GM18870 (cell line): Measurements from ENCODE around the gene MTHFD2.
"Not testable (repeated sequence)": the region's sequence is repeated elsewhere in the genome, so short reads cannot be mapped to it uniquely, and the experiment has no call there.

Source experiments
- ATAC-seq: cut with Tn5 transposase; IDR thresholded peaks from one replicate; pipeline ENCODE4 v1.9.1; 2021; ENCODE audit warnings: moderate library complexity; ENCODE audit not compliant: unreplicated experiment

Gene MTHFD2

DNA sequence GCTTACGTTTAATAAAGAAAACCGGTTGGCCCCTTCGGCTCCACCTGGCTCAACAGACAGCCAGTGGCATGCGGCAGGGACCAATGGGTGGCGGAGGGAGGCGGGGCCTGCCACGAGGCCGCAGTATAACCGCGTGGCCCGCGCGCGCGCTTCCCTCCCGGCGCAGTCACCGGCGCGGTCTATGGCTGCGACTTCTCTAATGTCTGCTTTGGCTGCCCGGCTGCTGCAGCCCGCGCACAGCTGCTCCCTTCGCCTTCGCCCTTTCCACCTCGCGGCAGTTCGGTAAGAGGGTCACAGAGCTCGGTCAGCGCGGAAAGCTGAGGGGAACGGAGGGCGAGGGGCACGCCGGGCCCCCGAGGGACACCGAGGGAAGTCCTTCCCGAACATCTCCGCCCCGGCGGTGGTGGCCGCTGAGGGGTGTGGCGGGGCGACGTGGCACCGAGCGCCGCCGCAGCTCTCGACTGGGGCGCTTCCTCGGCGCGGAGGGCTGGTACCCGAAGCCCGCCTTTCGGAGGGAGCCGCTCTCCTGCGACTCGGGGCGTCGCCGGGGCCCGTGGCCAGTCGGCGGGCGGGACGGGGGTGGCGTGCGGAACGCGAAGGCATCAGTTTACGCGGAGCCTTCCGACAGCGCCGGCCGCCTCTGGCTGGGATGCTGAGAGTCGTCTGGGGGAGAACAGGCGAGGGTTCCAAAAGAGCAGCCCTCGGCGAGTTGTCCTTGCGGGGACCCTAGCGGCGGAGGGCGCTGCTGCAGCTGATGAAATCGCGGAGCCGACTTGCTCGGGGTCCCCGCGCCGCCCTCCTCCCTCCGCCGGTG, at the start of gene MTHFD2:
Gene MTHFD2 (plus strand): TSS at position 155 of the 814 bp plus-strand sequence. CDS start 27 bp downstream, at position 182.
- peak; percentile 90 for ATAC-seq

DNA sequence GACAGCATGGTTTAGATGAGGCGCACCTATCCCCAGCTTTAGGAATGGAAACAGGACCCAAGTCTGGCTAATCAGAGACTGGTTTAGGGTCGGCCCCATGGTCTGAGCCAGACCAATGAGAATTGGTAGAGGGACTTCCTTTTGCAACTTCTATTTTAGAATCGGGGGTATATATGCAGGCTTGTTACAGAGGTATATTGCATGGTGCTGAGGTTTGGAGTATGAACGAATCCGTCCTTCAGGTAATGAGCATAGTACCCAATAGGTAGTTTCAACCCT, 49.2 kb upstream of the MTHFD2 start:
- ATAC-seq, result no peak

DNA sequence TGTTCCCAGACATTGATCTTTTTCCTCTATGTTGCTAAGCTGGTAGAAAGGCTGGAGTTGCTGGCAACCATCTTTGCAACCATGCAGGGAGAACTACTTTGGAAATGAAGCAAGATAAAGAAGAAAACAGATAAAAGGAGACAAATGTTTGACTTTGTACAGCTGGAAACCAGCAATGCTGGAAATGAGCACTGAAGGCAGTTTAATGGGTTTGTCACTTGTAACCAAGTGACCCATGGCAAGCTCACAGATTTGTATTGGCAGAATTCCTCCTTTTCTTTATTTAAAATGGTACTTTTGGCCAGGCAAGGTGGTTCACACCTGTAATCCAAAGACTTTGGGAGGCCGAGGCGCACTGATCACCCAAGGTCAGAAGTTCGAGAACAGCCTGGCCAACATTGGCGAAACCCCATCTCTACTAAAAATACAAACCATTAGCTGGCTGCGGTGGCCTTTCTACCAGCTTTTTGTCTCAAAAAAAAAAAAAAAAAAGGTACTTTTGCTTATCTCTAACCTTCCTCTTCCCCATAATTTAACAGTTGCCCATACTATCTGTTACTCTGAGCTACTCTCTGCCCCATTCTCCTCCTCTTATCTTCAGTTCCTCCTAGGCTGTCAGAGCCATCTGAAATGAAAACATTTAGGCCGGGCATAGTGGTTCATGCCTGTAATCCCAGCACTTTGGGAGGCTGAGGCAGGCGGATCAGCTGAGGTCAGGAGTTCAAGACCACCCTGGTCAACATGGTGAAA, 48.7 kb upstream of the MTHFD2 start:
- ATAC-seq, result no peak

DNA sequence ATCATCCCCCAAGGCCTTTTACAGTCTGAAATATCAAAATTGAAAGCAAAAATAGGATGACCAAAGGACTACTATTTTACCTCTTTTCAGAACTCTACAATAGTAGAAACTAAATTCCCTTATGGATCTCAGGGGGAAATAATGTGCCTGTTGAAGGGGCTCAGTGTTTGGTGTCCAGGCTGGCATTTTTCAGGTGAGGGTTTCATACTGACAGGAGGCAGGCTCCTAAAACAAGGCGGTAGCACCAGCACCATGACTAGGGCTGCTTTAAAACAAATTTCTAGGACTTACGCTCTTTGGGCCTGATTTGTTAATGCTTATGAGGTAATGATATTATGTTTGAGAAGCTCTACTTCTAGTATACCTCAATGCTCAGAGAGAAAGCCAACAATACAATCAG, 45.5 kb upstream of the MTHFD2 start:
- ATAC-seq, result no peak

DNA sequence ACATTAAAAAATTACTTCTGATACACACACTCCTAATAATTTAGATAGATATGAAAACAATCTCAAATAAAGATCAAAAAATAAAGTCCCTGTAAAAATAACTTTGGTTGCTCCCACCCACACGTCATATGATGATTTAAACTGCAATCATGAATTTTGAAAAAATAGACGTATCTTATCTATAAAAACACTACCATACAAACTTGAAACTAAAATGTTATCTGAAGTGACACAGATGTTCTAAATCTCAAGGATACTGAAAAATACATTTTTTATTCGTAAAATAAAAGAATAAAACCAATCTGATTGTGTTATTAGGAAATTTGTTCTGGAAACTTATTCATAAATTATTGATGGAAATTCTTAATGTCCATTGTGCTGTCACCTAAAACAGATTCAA, 42.6 kb upstream of the MTHFD2 start:
- no peak for ATAC-seq

DNA sequence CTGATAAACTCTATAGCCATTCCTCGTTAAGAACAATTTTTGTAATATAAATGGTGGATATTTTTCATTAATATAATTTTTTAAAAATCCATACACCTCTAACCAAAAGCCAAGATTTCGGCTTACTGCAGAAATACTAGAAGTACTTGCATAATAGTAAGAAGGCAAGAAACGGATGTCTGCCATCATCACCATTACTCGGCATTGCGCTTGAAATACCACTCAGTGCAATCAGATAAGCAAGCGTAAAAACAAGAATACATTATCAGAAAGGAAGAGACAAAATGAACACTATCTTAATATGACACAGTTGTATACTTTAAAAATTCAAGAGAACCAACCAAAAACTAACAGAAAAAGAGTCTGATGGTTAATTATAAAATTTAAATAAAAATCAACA, 35.5 kb upstream of the MTHFD2 start:
- ATAC-seq, result no peak

DNA sequence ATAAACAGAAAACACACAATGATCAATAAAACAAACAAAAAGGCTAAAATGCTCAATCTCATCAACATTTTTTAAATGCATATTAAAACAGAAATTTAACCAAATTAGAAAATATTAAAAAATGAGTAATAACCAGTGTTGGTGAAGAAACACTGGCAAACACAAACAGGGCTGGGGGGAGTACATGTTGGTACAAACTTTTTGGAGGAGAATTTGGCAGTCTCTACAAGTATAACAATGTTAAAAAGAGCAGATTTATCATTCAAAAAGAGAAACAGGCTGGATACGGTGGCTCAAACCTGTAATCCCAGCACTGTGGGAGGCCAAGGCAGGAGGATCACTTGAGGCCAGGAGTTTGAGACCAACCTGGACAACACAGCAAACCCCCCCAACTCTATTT, 33.7 kb upstream of the MTHFD2 start:
- no peak for ATAC-seq

DNA sequence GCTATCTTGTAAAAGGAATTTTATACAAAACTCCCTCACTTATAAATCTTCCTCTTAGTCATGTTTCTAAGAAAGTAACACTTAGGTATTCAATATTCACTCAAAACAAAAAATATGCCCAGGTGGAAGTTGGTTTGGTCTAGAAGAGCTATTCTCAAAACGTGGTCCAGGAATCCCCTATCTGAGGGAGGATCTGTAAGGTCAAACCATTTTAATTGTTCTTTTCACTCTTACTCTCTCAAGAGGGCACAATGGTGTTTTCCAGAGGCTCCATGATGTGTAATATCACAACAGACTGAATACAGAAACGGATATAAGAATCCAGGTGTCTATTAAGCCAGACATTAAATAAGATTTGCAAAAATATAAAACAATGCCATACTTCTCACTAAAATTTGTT, 29.7 kb upstream of the MTHFD2 start:
- ATAC-seq, result no peak

DNA sequence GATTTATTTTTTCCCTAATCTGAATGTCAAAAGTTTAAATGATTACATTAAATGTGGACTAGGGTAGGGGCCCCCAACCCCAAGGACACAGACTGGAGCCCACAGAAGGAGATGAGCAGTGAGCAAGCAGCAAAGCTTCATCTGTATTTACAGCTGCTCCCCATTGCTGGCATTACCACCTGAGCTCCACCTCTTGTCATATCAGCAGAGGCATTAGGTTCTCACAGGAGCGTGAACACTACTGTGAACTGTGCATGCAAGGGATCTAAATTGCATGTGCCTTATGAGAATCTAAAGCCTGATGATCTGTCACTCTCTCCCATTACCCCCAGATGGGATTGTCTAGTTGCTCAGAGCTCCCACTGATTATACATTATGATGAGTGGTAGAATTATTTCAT, 23.5 kb upstream of the MTHFD2 start:
- no peak for ATAC-seq

DNA sequence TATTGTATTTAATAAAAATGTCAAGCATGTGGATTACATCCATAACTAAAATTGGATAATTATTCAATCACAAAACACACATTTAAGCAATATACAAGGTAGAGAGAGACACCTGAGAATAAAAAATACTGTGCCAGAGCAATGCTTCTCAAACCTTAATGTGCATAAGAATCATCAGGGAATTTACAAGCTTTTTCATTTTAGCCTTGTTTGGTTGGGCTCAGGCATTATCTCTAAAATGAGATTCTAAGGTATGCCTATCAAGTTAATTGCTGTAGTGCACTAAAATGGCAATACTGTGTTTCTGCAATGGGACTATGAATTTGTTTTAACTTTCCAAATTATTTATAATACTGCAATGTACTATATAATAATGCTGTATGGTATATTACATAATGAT, 20.7 kb upstream of the MTHFD2 start:
- ATAC-seq, result no peak

DNA sequence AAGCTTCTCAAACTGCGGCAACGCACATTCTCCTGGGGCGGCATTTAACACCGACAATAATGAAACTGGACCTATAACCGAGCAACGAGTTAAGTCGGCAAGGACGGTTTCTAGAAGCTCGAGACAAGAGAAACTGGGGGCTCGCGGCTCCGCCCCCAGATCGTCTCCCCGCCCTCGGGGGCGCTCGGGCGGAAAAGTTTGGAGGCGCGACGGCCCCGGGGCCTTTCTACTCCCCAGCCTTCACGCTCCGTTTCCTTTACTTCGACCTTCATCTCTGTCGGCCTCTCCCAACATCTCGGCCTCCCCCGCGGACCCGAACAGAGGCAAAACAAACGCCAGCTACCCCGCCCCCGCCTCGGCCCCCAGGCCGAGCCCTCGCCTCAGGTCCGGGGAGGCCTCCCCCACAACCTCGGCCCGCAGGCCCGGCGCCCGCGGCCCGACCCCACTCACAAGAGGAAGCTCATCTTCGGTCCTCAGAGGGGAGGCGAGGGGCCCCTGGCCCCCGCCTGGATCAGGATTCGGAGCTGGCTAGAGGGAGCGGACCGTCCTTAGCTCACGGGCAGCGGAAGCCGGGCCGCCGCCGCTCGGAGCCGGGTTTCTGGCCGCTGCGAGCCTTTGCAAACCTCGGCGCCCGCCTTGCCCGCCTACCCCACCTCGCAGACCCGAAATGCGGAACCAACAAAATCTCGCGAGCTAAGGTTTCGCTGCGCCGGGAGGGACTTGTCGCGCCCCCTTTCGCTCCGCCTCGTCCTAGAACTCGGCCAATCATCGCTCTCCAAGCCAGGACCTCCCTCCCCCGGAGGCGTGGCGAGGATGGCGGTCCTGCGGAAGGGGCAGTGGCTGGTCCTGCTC, 20.0 kb upstream of the MTHFD2 start, which contains the start of gene MOB1A:
Gene MOB1A (minus strand): TSS at position 669 of the 852 bp plus-strand sequence. CDS start 205 bp downstream, at position 464.
- ATAC-seq, result peak; percentile 73

DNA sequence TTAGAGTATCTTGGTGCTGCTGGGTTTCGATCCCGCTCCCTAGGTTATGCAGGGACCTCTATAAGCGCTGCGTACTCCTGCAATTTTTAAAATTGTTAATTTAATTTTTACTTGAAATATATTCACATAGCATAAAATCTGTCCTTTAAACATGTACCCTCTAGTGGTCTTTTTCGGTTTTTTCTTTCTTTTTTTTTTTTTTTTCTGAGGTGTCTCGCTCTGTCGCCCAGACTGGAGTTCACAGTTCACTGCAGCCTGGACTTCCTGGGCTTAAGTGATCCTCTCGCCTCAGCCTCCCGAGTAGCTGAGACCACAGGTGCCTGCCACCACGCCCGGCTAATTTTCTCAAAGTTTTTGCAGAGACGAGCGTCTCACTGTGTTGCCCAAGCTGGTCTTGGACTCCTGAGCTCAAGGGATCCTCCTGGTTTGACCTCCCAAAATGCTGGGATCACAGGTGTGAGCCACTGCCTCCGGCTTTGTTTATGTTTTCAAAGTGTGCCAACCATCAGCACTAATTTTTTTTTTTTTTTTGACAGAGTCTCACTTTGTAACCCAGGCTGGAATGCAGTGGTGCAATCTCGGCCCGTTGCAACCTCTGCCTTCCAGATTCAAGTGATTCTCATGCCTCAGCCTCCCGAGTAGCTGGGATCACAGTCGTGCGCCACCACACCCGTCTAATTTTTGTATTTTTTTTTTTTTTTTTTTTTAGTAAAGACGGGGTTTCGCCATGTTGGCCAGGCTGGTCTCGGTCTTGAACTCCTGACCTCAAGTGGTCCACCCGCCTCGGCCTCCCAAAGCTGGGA, 19.2 kb upstream of the MTHFD2 start:
- ATAC-seq, result peak; percentile 23

DNA sequence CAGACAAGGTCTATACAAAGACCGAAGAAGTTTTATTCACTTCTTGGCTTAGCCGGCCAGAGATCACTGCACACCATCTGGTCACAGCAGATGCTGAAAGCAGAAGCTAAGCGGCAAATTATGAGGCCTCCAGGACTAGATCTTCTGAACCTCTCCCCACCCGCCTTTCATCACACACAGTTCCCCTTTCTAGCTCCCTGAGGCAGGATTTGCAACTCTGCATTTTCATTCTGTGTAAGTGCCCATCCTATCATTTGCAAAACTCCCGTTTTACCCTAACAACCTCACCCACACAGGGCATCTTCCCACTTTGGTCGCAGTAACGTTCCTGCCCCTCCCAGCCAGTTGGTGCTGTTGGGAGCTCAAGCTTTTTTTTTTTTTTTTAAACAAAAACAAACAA, 16.7 kb upstream of the MTHFD2 start:
- ATAC-seq, result peak; percentile 20

DNA sequence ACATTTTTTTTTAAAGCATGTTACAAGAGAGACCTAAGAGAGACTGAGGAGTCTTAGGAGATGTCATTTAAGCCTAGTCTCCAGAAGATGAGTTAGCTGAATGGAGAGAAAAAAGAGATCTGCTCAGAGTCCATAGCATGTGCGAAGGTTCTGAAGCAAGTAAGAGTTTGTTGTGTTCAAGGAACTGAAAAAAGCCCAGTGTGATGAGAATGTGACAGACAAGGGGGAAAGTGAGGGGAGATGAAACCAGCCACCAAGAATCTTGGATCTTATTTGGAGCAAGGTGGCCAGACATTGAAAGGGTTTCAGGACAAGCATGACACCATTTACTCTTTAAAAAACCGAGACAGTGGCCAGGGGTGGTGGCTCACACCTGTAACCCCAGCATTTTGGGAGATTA, 14.5 kb upstream of the MTHFD2 start:
- no peak for ATAC-seq

DNA sequence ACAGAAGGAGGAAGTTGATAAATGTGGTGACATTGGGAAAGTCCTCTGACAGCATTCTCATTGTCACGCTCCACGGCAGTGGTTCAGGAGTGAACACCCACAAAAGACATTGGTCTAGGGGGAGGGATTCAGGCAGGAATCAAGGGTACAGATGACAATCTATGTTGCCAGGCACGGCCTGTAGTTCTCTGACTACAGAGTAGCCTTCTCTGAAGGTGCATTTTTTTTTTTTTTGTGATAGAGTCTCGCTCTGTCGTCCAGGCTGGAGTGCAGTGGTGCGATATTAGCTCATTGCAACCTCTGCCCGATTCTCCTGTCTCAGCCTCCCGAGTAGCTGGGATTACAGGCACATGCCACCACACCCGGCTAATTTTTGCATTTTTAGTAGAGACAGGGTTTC, 12.4 kb upstream of the MTHFD2 start:
- ATAC-seq, result peak; percentile 68

DNA sequence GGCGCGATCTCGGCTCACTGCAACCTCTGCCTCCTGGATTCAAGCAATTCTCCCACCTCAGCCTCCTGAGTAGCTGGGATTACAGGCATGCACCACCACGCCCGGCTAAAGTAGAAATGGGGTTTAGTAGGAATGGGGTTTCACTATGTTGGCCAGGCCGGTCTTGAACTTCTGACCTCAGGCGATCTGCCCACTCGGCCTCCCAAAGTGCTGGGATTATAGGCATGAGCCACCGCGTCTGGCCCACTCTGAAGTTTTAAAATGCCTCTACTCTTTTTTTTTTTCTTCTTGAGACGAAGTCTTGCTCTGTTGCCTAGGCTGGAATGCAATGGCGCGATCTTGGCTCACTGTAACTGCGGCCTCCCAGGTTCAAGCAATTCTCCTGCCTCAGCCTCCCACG, 11.7 kb upstream of the MTHFD2 start:
- ATAC-seq, result not testable (repeated sequence)

DNA sequence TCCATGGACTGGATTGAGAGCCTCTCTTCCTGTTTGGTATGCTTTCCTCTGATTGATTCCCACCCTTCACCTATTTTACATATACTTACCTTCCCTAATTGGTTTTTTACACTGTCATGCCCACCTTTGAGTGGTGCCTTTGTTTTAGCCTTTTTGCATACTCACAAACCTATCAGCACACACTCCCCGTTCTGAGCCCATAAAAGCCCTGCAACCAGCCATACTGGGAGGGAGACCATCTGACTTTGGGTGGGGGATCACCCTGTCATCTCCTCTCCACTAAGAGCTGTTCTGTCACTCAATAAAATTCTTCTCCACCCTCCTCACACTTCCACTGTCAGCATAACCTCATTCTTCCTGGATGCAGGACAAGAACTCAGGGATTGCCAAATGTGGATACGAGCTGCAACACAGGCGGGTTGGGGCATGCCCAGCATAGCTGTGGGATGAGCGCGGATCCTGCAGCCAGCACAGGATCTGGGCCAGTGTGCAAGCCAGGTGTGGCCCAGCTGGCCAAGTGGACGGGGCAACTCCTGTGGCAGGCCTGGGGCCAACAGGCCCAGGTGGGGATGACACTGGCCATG, 10.3 kb upstream of the MTHFD2 start:
- no peak for ATAC-seq

DNA sequence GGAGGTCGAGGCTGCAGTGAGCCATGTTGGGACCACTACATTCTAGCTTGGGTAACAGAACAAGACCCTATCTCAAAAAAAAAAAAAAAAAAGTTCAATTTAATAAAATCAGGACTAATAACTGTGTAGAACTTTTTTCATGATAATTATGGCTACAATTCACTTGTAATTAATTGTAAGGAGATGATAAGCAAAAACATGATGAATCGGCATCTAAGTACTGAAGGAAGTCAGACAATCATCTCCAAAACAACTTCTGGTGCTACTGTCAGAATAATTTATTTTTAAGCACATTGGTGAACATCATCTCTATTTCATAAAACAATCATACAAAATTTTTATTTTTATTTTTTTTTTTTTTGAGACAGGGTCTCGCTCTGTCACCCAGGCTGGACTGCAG, 9.7 kb upstream of the MTHFD2 start:
- no peak for ATAC-seq

DNA sequence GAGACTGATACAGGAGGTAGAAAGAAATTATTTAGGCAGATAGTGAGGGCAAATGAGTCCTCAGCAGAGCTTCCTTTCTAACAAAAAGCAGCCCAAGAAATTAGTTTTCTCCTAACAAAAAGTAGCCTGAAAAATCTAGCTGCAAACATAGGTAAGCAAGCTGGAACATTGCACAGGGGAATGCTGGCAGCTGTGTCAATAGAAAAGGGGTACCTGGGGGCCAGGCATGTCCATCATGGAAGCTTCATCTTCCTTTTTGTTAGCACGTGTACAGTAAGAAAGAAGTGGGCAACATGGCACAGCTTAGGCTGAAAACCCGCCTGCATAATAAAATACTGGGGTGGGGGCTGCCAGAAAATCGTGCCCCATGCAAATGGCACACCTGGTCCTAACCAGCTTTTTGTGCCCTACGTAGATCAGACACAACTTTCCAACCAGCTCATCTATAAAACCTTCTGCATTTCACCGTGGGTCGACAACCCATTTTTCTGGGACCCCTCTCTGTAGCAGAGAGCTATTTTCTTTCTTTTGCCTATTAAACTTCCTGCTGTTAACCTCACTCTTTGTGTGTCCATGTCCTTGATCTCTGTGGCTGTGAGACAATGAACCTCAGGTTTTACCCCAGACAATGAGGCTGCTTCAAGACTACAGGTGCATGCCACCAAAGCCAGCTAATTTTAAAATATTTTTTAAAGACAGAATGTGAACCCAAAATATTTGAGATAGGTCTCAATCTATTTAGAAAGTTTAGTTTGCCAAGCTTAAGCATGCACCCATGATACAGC, 6.6 kb upstream of the MTHFD2 start:
- ATAC-seq, result no peak

DNA sequence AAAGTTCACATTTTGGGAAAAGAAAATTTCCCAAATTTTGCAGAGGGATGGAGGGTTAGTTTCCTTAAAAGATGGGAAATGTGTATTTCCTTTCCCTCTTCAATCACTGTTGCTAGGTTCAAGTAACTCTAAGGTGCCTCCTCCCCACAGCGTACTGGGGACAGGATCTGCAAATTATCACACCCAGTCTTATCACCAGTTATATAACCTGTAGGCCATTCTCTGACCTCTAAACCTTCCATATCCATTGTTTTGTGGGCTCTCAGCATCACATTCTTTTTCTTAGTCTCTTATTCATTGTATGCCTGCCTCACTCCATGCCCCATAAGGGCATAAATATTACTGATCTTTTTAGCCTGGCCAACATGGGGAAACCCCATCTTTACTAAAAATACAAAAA, 3.6 kb upstream of the MTHFD2 start:
- ATAC-seq, result no peak
